GM18861 (cell line): ENCODE measurements around the gene ING1.
"Not testable (repeated sequence)": the region's sequence is repeated elsewhere in the genome, so short reads cannot be mapped to it uniquely, and the experiment has no call there.

Source experiments
- ATAC-seq: cut with Tn5 transposase; IDR thresholded peaks from one replicate; pipeline ENCODE4 v1.9.1; 2021; ENCODE audit not compliant: unreplicated experiment

Gene ING1

GRCh38 chr13:110714797-110715394 is 1.4 kb downstream of the ING1 start:
- no peak for ATAC-seq

DNA sequence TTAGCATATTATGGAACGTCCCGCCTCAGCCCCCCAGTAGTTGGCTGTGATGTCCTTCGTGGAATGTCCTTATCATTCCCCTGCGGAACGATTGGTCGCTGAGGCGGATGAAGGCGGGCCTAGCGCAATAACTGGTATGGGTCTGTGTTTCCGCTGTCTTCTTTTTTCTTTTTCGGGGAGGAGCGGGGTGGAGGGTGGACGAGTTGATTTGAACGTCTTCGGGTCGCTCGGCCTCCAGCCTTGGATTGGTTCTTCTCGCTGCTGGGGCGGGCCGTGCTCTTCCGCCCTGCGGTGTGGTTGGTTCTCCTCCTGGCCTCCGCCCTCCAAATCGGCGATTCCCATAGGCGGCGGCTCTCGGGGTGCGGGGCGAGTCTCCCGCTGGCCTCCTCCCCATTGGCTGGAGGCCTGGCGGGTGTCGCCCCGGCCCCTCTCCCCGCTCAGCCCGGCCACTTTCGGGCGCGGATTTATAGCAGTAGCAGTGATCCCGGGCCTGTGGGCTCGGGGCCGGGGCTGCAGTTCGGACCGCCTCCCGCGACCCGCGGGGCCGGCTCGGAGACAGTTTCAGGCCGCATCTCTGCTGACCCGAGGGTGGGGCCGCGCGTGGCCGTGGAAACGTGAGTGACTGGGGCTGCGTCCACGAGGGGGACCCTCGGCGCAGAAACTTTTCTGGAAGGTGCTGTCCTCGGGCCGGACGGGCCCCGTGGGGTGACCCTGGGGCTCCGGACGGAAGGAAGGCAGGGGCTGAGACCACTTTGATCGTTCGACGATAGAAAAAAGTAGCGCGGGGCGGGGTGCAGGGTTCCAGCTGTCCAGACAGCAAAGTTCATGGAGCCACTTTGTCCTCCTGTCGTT is 2.1 kb downstream of the ING1 start:
- ATAC-seq: peak; percentile 48

DNA sequence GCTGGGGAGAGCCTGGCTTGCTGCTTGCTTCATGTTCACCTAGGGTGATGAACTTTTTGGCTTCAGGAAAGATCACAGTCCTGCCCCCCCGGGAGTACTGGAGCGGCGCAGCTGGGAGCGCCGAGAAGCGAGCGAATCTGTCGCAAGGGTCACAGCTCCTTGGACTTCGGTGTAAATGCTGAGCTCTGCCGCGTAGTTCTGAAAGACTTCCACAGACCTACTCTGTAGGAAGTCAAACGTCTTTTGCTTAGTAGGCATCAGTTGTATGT is 2.7 kb downstream of the ING1 start:
- no peak for ATAC-seq

DNA sequence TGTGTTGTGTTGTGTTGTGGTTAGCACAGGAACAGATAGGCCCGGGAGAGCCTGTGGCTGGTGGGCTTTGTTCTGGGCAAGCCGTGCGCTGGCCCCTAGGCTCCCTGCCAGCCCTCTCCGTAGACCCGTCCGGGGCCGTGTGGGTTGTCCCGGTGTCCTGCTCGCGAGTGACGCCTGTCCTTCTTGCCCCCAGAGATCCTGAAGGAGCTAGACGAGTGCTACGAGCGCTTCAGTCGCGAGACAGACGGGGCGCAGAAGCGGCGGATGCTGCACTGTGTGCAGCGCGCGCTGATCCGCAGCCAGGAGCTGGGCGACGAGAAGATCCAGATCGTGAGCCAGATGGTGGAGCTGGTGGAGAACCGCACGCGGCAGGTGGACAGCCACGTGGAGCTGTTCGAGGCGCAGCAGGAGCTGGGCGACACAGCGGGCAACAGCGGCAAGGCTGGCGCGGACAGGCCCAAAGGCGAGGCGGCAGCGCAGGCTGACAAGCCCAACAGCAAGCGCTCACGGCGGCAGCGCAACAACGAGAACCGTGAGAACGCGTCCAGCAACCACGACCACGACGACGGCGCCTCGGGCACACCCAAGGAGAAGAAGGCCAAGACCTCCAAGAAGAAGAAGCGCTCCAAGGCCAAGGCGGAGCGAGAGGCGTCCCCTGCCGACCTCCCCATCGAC is 5.7 kb downstream of the ING1 start:
- ATAC-seq: no peak

- no peak for ATAC-seq
These were observed 9.5 kb downstream of the ING1 start for GRCh38 chr13:110722971-110723370.

DNA sequence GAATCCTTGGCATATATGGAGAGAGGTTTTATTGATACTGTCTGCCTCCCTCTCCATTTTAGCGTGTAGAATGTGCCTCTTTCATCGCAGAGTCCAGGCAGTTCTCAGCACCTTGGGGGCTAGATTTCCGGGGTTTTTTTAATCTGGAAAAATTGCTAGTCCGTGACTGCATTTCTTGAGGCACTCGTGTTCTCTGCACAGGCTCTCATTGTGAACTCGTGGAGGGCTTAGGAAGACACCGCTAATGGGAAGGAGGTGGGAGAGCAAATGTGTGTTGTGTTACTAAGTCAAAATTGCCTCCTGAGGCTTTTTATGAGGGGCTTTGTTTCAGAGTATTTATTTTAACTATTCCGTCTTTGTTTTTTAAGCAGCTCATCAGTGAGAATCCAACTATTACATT is 10.1 kb downstream of the ING1 start:
- no peak for ATAC-seq

DNA sequence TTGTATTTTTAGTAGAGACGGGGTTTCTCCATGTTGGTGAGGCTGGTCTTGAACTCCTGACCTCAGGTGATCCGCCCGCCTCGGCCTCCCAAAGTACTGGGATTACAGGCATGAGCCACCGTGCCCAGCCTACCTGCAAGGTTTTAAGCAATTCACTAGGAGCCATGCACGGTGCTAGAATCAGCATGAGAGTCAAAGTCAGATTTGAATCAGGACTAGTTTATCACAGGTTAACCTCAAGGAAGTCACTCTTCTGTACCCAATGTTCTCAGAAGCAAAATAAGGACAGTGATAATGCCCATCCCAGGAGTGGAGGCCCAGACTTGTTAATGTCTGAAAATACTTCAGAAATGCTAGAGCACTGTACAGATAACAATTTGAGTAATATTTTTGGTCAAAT is 12.7 kb downstream of the ING1 start:
- ATAC-seq: not testable (repeated sequence)

- ATAC-seq: no peak
These were observed 13.2 kb downstream of the ING1 start for GRCh38 chr13:110726726-110727125.

GRCh38 chr13:110731072-110731471 is 17.6 kb downstream of the ING1 start:
- no peak for ATAC-seq

DNA sequence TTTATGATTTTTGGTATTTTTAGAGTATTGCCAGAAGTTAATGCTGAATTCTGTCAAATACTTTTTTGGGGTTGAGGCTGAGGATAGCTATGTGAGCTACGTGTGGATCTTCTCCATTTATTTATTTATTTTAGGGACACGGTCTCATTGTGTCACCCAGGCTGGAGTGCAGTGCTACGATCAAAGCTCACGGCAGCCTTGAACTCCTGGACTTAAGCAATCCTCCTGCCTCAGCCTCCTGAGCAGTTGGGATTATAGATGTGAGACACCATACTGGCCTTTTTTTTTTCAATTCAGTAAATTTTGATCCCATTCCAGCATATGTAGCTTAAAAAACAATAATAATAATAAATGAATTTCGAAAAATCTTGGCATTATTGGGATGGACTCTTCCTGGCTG is 21.1 kb downstream of the ING1 start:
- ATAC-seq: no peak

DNA sequence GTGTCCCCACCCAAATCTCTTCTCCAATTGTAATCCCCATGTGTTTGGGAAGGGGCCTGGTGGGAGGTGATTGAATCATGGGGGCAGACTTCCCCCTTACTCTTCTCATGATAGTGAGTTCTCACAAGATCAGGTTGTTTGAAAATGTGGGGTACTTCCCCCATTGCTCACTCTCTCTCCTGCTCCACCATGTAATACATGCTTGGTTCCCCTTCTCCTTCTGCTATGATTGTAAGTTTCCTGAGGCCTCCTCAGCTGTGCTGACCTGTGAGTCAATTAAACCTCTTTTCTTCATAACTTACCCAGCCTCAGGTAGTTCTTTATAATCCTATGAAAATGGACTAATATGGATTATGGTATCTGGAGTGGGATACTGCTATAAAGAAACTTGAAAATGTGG is 24.1 kb downstream of the ING1 start:
- no peak for ATAC-seq

DNA sequence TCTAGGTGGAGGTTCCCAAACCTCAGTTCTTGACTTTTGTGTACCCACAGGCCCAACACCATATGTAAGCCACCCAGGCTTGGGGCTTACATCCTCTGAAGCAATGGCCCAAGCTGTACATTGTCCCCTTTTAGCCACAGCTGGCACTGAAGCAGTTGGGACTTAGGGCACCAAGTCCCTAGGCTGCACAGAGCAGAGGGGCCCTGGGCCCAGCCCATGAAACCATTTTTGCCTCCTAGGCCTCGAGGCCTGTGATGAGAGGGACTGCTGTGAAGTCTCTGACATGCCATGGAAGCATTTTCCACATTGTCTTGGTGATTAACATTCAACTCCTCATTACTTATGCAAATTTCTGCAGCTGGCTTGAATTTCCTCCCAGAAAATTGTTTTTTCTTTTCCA is 30.2 kb downstream of the ING1 start:
- no peak for ATAC-seq

DNA sequence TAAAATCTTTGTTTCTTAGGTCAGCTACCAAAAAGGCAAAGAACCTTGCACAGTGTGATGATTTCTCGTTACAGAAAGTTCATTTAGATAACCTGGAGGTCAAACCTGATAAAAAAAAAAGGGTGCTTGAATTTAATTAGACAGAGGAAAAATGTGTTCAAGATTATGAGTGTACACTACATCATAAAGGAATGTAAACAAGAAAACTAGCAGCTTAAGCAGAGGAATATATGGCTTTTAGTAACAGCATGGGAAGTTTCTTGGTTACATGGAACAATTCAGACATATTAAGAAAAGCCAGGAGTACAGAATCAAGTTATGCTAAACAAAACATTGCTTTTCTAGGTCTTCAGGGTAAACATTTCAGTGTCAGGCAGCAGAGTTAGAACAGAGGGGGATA is 32.9 kb downstream of the ING1 start:
- ATAC-seq: no peak

DNA sequence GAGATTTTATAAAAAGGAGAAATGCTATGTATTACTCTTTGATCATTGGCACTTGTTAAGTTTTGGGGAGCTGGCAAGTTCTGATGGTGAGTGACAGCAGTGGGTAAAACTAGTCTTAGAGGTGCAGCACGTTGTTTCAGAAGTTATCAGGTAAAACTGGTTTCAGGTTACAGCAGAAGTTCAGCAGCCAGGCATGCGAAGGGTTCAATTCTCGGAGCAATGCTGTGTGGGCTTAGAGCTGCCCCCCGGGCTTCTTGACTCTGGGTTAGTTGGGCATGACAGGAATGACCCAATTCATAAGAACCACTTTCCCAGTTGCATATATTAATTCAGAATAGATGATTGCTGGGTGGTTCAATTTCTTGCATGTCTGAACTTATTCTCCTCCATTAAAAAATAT is 34.8 kb downstream of the ING1 start:
- no peak for ATAC-seq

- ATAC-seq: no peak
These were observed 42.7 kb downstream of the ING1 start for GRCh38 chr13:110756219-110756631.

GRCh38 chr13:110757296-110757695 is 43.8 kb downstream of the ING1 start:
- no peak for ATAC-seq

DNA sequence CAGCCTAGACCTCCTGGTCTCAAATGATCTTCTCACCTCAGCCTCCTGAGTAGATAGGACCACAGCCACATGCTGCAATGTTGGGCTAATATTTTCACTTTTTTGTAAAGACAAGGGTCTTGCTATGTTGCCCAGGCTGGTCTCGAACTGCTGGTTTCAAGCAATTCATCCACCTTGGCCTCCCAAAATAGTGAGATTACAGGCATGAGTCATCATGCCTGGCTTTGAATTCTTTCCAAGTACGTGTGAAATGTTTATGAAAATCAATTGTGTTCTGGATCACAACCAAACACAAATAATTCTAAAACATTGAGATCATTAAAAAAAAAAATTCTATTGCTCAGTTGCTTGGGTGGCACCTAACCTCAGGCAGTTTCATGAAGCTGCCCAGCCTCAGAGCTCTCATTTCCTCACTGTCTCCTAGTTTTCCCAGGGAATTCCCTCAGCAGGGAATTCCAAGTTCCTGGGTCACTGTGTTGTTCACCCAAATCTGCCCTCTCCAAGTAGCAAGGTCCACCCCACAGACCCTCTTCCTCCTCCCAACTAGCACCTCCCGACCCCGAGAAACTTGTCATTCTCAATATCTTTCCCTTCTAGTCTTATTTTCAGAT is 44.8 kb downstream of the ING1 start:
- ATAC-seq: no peak

DNA sequence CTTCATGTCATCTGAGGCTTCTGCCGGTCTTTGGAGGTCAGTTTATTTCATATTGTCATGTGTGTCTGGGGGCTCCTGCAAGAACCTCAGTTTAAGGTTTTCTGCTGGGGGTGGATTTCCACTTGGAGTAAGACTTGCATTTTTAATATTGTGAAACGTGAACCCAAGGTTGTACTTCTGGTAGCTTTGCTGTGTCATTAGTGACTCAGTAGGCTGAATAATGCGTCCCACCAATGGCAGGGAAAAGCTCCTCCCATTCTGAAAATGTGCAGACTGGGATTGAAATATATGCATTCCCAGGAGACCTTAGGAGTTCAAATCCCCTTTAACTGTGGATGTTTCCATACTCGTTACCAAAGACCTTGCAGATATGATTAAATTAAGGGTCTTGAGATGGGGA is 46.2 kb downstream of the ING1 start:
- ATAC-seq: no peak

- ATAC-seq: no peak
These were observed 47.1 kb downstream of the ING1 start for GRCh38 chr13:110760611-110761010.

DNA sequence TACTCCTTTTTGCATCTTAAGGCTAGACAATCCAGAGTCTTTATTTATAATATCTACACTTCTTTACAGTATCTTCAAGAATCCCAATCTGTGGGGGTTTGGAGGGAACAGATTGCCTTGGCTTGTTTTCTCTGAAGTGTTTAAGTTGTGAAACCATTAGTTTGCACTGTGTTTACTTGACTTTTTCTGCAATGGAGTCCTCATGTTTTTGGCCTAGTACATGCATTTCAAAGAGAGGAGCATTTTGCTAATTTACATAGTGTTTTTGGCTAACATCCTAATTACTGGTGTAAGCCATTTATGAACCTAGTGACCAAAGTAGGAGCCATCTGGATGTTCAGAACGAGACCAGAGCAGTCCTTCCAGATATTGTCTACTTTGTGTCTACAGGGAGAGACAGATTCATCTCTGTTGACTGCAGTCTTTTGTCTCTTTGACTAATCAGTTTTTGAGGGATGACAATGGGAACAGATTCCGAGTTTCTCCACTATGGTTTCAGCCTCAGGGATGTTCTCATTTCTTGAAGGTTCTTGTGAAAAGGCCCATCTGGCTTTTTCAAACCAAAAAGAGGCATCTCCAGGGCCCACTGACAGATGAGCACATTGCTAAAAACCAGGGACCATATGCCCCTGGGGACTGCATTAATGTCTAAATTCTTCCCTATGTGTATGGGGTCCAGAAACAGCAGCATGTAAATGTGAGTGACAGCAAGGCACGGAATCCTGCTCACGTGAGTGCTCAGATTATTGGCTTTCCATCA is 53.4 kb downstream of the ING1 start:
- no peak for ATAC-seq

DNA sequence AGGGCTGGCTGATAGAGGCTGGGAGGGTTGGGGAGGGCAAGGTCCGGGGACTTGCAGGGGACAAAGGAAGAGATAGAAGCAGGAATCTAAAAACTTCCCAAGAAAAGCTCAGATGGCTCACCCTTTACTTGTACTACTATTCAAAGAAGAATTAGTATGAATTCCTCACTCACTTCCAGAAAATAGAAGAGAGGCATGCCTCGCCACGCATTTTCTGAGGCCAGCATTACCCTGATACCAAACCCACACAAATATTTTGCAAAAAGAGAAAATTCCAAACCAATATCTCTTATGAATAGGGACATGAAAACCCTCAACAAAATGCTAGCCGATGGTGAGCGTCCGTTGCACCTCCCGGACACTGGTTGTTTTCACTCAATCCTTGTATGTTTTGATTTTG is 54.0 kb downstream of the ING1 start:
- ATAC-seq: no peak
